ENCODE measurements around the gene ATP10A.

The ATP10A gene

DNA sequence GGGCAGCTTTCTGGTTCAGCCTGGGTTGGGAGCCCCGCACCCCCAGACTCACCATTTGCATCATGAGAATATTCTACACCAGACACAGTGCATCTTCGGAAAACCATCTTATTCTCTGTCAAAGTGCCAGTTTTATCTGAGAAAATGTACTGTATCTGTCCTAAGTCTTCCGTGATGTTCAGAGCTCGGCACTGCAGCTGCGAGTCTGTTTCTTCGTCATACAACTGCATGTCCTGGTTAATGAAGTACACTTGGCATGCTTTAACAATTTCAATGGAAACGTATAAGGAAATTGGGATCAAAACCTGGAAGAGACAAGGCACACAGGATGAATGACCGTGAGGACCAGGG is 141.5 kb downstream of the ATP10A start:
- TF ChIP-seq, protein P1, sequence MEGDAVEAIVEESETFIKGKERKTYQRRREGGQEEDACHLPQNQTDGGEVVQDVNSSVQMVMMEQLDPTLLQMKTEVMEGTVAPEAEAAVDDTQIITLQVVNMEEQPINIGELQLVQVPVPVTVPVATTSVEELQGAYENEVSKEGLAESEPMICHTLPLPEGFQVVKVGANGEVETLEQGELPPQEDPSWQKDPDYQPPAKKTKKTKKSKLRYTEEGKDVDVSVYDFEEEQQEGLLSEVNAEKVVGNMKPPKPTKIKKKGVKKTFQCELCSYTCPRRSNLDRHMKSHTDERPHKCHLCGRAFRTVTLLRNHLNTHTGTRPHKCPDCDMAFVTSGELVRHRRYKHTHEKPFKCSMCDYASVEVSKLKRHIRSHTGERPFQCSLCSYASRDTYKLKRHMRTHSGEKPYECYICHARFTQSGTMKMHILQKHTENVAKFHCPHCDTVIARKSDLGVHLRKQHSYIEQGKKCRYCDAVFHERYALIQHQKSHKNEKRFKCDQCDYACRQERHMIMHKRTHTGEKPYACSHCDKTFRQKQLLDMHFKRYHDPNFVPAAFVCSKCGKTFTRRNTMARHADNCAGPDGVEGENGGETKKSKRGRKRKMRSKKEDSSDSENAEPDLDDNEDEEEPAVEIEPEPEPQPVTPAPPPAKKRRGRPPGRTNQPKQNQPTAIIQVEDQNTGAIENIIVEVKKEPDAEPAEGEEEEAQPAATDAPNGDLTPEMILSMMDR (conservative IDR thresholded peaks at IDR 0.05; ENCODE audit: control insufficient read depth, insufficient read depth, low read depth, low read length): no peak
- no peak overlapping the region for H3K4me3 ChIP-seq (ENCODE audit: control insufficient read depth, low read depth, low read length)
- no peak for DNase-seq (ENCODE audit: low read depth)

DNA sequence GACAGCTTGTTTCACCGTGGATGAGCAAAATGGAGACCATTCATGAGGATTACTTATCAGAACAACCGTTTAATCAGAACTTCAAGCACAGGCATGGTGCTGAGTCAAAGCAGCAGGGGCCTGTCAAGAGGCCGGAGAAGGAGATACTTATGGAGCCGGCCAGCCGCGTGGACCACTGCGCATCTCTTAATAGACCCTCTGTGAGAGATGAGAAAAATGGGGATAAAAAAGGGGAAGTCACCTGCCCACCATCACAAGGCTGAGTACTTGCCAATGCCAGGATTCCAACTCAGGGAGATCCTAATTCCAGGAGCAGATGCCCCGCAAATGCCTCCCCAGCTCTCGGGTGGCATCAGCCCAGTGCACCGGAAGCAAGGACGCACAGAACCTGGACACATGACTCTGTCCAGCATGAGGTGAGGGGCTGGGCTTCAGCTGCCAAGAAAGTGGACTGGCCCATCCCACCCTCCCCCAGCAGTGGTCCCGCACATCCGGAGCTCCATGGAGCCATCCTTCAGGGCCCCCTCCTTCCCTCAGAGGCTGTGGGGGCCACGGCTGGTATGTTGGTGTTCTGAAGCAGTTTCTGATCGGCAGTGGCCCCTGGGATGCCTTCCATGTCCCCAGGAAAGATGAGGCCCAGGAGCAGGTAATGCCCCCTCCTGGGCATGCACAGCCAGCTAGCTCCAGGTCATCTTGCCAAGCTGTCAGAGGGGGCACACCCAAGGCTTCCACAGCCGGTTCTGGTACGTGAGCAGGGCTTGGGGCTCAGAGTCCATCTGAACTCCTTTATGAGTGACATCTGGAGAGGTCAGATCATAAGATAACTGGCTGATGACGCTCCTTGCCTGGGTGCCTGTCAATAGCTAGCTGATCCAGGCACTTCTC is 143.8 kb downstream of the ATP10A start:
- no peak overlapping the region for H3K4me3 ChIP-seq (ENCODE audit: control insufficient read depth, low read depth, low read length)
- TF ChIP-seq, protein P1 (conservative IDR thresholded peaks at IDR 0.05; ENCODE audit: control insufficient read depth, insufficient read depth, low read depth, low read length): no peak

DNA sequence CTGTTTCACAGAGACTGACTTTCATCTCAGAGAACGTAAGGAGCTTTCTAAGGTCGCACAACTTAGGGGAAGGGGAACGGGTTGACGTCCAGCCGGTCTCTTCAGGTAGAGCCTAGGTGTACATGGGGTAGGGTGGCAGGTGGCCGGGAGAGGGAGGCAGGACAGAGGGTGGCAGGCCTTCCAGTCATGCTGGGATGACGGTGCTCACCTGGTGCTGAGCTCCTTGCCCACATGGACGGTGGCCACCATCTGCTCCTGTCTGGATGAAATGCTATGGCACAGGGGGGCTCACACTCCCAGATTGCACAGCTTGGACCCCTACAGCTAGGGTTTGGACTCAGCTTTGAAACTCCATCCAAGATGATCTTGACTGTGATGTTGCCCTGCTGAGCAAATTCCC is 144.5 kb downstream of the ATP10A start:
- TF ChIP-seq, protein P1 (conservative IDR thresholded peaks at IDR 0.05; ENCODE audit: control insufficient read depth, insufficient read depth, low read depth, low read length): no peak
- H3K4me3 ChIP-seq (ENCODE audit: control insufficient read depth, low read depth, low read length): no peak overlapping the region
- no peak for DNase-seq (ENCODE audit: low read depth)

More for the DNA sequence above, 143.8 kb downstream of the ATP10A start:
- no peak for DNase-seq (ENCODE audit: low read depth)

DNA sequence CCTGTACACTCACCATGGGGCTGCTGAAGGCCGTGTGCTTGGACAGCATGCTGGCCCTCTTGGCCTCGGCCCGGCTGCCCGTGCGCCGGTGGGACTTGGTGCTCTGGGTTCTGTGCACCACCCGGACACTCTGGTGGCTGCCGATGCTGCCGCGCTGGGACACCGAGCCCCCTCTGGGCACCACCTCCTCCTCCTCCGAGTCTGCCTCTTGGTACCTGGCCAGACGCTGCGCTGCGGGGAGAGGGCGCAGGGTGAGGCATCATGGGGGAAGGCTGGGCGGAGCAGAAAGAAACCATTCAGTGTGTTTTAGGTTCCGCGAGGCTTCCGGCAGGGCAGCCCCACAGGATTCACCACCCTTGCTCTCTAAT is 145.0 kb downstream of the ATP10A start:
- TF ChIP-seq, protein P1 (conservative IDR thresholded peaks at IDR 0.05; ENCODE audit: control insufficient read depth, insufficient read depth, low read depth, low read length): no peak
- H3K4me3 ChIP-seq (ENCODE audit: control insufficient read depth, low read depth, low read length): no peak overlapping the region

DNA sequence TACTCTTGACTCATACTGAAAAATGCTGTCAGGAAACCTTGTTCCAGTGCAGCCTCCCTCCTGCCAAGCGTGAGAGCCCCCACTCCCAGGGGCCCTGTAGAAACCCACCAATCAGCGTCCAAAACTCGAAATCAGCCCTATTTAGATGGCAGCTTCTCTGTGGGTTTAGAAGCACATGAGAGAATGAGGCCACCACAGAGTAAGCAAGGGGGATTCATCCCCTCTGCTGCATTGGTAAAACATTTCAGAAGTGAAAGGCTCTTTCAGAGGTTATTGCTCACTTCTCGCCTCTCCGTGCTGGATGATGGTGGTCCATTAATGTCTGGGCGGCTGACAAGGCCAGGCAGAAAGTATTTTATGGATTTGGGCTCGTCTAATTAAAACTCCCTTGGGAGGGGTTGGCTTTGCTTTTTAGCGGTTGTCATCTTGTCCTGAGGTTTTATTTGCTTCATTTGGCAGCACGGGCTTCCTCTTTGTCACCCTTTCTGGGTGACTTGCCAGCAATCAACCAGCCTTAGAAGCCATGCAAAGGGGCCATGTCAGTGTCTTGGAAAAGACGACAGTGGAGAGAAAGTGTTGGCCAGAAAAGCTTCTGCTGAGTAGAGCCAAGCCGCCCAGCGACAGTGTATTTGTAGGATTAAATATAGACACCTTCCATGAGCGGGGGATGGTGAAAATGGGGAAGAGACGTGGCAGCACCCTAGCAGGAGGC is 145.5 kb downstream of the ATP10A start:
- TF ChIP-seq, protein P1 (conservative IDR thresholded peaks at IDR 0.05; ENCODE audit: control insufficient read depth, insufficient read depth, low read depth, low read length): no peak
- H3K4me3 ChIP-seq (ENCODE audit: control insufficient read depth, low read depth, low read length): no peak overlapping the region
- no peak for DNase-seq (ENCODE audit: low read depth)

More for the DNA sequence above, 145.0 kb downstream of the ATP10A start:
- DNase-seq (ENCODE audit: low read depth): no peak

DNA sequence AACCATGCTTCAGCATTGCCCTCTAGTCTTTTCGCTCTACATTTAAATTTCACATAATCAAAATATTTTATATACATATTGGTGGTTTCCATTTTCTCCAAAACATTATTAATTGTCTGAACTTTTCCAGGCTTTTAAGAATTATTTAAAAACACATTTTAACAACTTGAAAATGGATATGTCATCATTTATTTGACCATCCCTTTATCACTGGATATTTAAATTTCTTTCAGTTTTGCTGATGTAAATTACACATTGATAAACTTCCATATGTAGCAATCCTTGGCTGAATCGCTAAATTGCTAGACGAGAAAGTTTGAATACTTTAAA is 146.0 kb downstream of the ATP10A start:
- TF ChIP-seq, protein P1 (conservative IDR thresholded peaks at IDR 0.05; ENCODE audit: control insufficient read depth, insufficient read depth, low read depth, low read length): no peak
- no peak overlapping the region for H3K4me3 ChIP-seq (ENCODE audit: control insufficient read depth, low read depth, low read length)
- DNase-seq (ENCODE audit: low read depth): no peak

Data from fibroblast of mammary gland (primary cell).